SK-N-SH (cell line): ENCODE results near the gene METRNL. TPM values are rescaled to one million over a fixed set of nuclear protein-coding genes. Genes with fewer than 3 reads are reported as not detected.

Experiments
- CTCF ChIA-PET: fragments of 300-600, 350-600 bp; formaldehyde crosslinking; extraction: SDS; loops from one replicate; lab custom pipeline; 2021; lab: Yijun Ruan, JAX
- POLR2A ChIA-PET: fragments of 350-600 bp; sonication (Branson Sonifier 250); formaldehyde crosslinking; extraction: SDS; loops from one replicate; lab custom pipeline; 2020; ENCODE audit warnings: antibody characterized with exemption, inconsistent platforms; lab: Yijun Ruan, JAX
- DNase-seq: peaks from one replicate; pipeline ENCODE4 v3.0.0; 2012
- H2AFZ ChIP-seq: fragments of 200-600 bp; sonication (generic); 2 replicates; pipeline ENCODE4 v1.8.1; 2016; ENCODE audit warnings: antibody characterized with exemption, mild to moderate bottlenecking, low read depth
- H3F3A ChIP-seq: fragments of 200-600 bp; sonication (generic); replicated peaks from 2 replicates; pipeline ENCODE3; 2016; ENCODE audit warnings: antibody characterized with exemption, mild to moderate bottlenecking; ENCODE audit not compliant: insufficient read depth
- H3K27ac ChIP-seq, 2 experiments: fragments of 200-500 bp in 1 of 2; fragments of 200-600 bp in 1 of 2; sonication (Bioruptor generic) in 1 of 2; sonication (generic), shearing (Covaris generic) in 1 of 2; 2 replicates each; pipeline versions ENCODE4 v1.5.1 to v1.6.1; 2014 to 2016; ENCODE audit warnings: low read depth in 2 of 2, inconsistent platforms in 1 of 2, low read length in 1 of 2, mild to moderate bottlenecking in 1 of 2, mixed read lengths in 1 of 2
- H3K27me3 ChIP-seq: fragments of 200-600 bp; sonication (generic), shearing (Covaris generic); 2 replicates; pipeline ENCODE4 v1.6.1; 2016; ENCODE audit warnings: mixed run types; ENCODE audit not compliant: insufficient read depth
- H3K36me3 ChIP-seq, 2 experiments: fragments of 200-500 bp in 1 of 2; fragments of 200-600 bp in 1 of 2; sonication (Bioruptor generic) in 1 of 2; sonication (generic) in 1 of 2; replicated peaks in 1 of 2; 2 replicates each; pipeline versions ENCODE3 to v1.5.1; 2014 to 2016; ENCODE audit warnings: low read length in 1 of 2, mild to moderate bottlenecking in 1 of 2; ENCODE audit not compliant: insufficient read depth in 2 of 2, control insufficient read depth in 1 of 2
- H3K4me1 ChIP-seq, 2 experiments: fragments of 200-500 bp in 1 of 2; fragments of 200-600 bp in 1 of 2; sonication (Bioruptor generic) in 1 of 2; sonication (generic), shearing (Covaris generic) in 1 of 2; 2 replicates each; pipeline versions ENCODE4 v1.5.1 to v1.6.1; 2014 to 2016; ENCODE audit warnings: low read depth in 1 of 2, low read length in 1 of 2, mixed run types in 1 of 2; ENCODE audit not compliant: insufficient read depth in 2 of 2, control insufficient read depth in 1 of 2
- H3K4me2 ChIP-seq: fragments of 200-600 bp; sonication (generic), shearing (Covaris generic); 2 replicates; pipeline ENCODE4 v1.6.1; 2017; ENCODE audit warnings: mixed run types
- H3K4me3 ChIP-seq, 2 experiments: fragments of 200-500 bp in 1 of 2; fragments of 200-600 bp in 1 of 2; sonication (Bioruptor generic) in 1 of 2; sonication (generic), shearing (Covaris generic) in 1 of 2; 2 replicates each; pipeline versions ENCODE4 v1.5.1 to v1.8.1; 2014 to 2016; ENCODE audit warnings: low read depth in 2 of 2, inconsistent platforms in 1 of 2, low read length in 1 of 2, mild to moderate bottlenecking in 1 of 2, mixed read lengths in 1 of 2, moderate library complexity in 1 of 2
- H3K79me2 ChIP-seq: fragments of 200-600 bp; sonication (generic); 2 replicates; pipeline ENCODE4 v1.8.1; 2017; ENCODE audit warnings: mild to moderate bottlenecking; ENCODE audit not compliant: insufficient read depth
- H3K9ac ChIP-seq: fragments of 200-600 bp; sonication (generic); 2 replicates; pipeline ENCODE4 v1.6.1; 2017; ENCODE audit warnings: mixed run types
- H3K9me2 ChIP-seq: fragments of 200-600 bp; sonication (generic); 2 replicates; pipeline ENCODE4 v1.6.1; 2017; ENCODE audit warnings: mixed run types
- H3K9me3 ChIP-seq: fragments of 200-600 bp; sonication (generic); 2 replicates; pipeline ENCODE4 v1.6.1; 2017; ENCODE audit warnings: mixed run types, mild to moderate bottlenecking, moderate library complexity
- H4K20me1 ChIP-seq: fragments of 200-600 bp; sonication (generic); 2 replicates; pipeline ENCODE4 v1.6.1; 2017; ENCODE audit warnings: mild to moderate bottlenecking, mixed run types; ENCODE audit not compliant: insufficient read depth
- EP300 ChIP-seq, 2 experiments: IDR thresholded peaks; 2 replicates each; pipeline versions ENCODE4 v1.4.0 to v1.6.1; 2012; ENCODE audit warnings: borderline replicate concordance in 1 of 2, low read depth in 1 of 2, low read length in 1 of 2
- JUND ChIP-seq: IDR thresholded peaks from 2 replicates; pipeline ENCODE4 v1.4.0; 2012
- MEF2A ChIP-seq: IDR thresholded peaks from 2 replicates; pipeline ENCODE4 v1.4.0; 2012; ENCODE audit warnings: low read depth, borderline replicate concordance
- MXI1 ChIP-seq: IDR thresholded peaks from 2 replicates; pipeline ENCODE4 v1.6.1; 2012; ENCODE audit warnings: mild to moderate bottlenecking, low read depth, low read length, improper control_type of control experiment
- NRF1 ChIP-seq: IDR thresholded peaks from 2 replicates; pipeline ENCODE4 v1.6.1; 2012; ENCODE audit warnings: low read depth, mild to moderate bottlenecking, low read length
- RAD21 ChIP-seq: IDR thresholded peaks from 2 replicates; pipeline ENCODE4 v1.6.1; 2012; ENCODE audit warnings: mild to moderate bottlenecking, low read length
- TEAD4 ChIP-seq: IDR thresholded peaks from 2 replicates; pipeline ENCODE4 v1.4.0; 2012; ENCODE audit warnings: mild to moderate bottlenecking, borderline replicate concordance; ENCODE audit not compliant: insufficient read depth
- USF2 ChIP-seq: fragments of 150-350 bp; IDR thresholded peaks from 2 replicates; pipeline ENCODE4 v1.6.1; 2017; ENCODE audit warnings: antibody characterized with exemption, low read length, low read depth, borderline replicate concordance
- YY1 ChIP-seq: IDR thresholded peaks from 2 replicates; pipeline ENCODE4 v1.4.0; 2012; ENCODE audit warnings: low read depth, mild to moderate bottlenecking
- WGBS: methylation state at CpG from one replicate; pipeline ENCODE4 v1.1.6; 2017; ENCODE audit warnings: low lambda C conversion rate; 5-methylcytosine and 5-hydroxymethylcytosine counted together
- polyA plus RNA-seq, 3 experiments: library from polyadenylated mRNA; depleted of rRNA; stranded (reverse); fragments of >200 nt; gene quantifications; 2 replicates each; pipeline ENCODE4 v1.2.3, GENCODE V29; 2012

The METRNL gene
- polyA plus RNA-seq, 1 of the 3 experiments (the other 2 are of a cell fraction) = 75.5 TPM

- Histone ChIP-seq H3K27ac (no peak overlapping the region), H3K4me1 (peaks cover 0 to 5% of the 10 kb centered on the region in 2 experiments; a peak in 1 of 4 replicates), H3F3A (peaks cover 6% of the 10 kb centered on the region), H3K9ac (no peak overlapping the region), H3K27me3 (peaks cover 40% of the 10 kb centered on the region), H4K20me1 (no peaks in the 10 kb centered on the region), H3K4me3 (no peak overlapping the region), H2AFZ (no peak overlapping the region), H3K36me3 (no peaks in the 10 kb centered on the region), H3K9me2 (no peaks in the 10 kb centered on the region), H3K79me2 (no peaks in the 10 kb centered on the region), H3K4me2 (no peak overlapping the region), H3K9me3 (no peaks in the 10 kb centered on the region)
- no peak for DNase-seq
- TF ChIP-seq TEAD4 (no peak), MXI1 (no peak), RAD21 (no peak), EP300 (IDR thresholded peaks at IDR 0.05; ENCODE audit: borderline replicate concordance in 1 of 2, low read depth in 1 of 2, low read length in 1 of 2) (no peak), JUND (no peak), NRF1 (no peak), MEF2A (no peak)
- ChIA-PET POLR2A (no interaction called here), CTCF (interaction anchor here (1.4 kb wide), 1 partner anchor 18 kb away, joined by 3 read pairs; no protein-coding TSS in a partner anchor)
- 69% methylated on average over 16 of the region's 16 CpGs for WGBS
Observed at GRCh38 chr17:83127431-83128160, 48.2 kb downstream of the METRNL start.

GRCh38 chr17:83128306-83129240, 49.2 kb downstream of the METRNL start:
- WGBS = 66% methylated on average over 23 of the region's 32 CpGs
- Histone ChIP-seq H3K9me3 (no peaks in the 10 kb centered on the region), H3K9ac (no peak overlapping the region), H4K20me1 (no peaks in the 10 kb centered on the region), H3F3A (peaks cover 6% of the 10 kb centered on the region), H3K27ac (no peak overlapping the region), H3K4me1 (peaks cover 0 to 7% of the 10 kb centered on the region in 2 experiments; a peak in 1 of 4 replicates), H3K4me3 (no peak overlapping the region), H3K79me2 (no peaks in the 10 kb centered on the region), H3K4me2 (no peak overlapping the region), H3K36me3 (no peaks in the 10 kb centered on the region), H3K9me2 (no peaks in the 10 kb centered on the region), H2AFZ (no peak overlapping the region), H3K27me3 (peaks cover 40% of the 10 kb centered on the region)
- DNase-seq = no peak
- ChIA-PET CTCF (interaction anchor here (1.4 kb wide), 1 partner anchor 17 kb away, joined by 3 read pairs; no protein-coding TSS in a partner anchor), POLR2A (no interaction called here)
- TF ChIP-seq YY1 = no peak

- Histone ChIP-seq H3K4me3 (no peak overlapping the region), H3K36me3 (no peaks in the 10 kb centered on the region), H3K4me1 (peaks cover 0 to 10% of the 10 kb centered on the region in 2 experiments; a peak in 1 of 4 replicates), H3F3A (peaks cover 6% of the 10 kb centered on the region), H4K20me1 (no peaks in the 10 kb centered on the region), H3K9ac (no peak overlapping the region), H3K4me2 (no peak overlapping the region), H3K9me2 (no peaks in the 10 kb centered on the region), H2AFZ (no peak overlapping the region), H3K9me3 (no peaks in the 10 kb centered on the region), H3K27ac (no peak overlapping the region), H3K27me3 (peaks cover 37% of the 10 kb centered on the region), H3K79me2 (no peaks in the 10 kb centered on the region)
- 83% methylated on average over 12 of the region's 12 CpGs for WGBS
- no peak for DNase-seq
- CTCF ChIA-PET = interaction anchor here (0.6 kb wide), 1 partner anchor 151 kb away, joined by 3 read pairs; no protein-coding TSS in a partner anchor
- no peak for TF ChIP-seq USF2
- POLR2A ChIA-PET = no interaction called here
Observed at GRCh38 chr17:83129676-83130075, 50.3 kb downstream of the METRNL start.
